H1 (cell line): ENCODE results near the gene C1D. TPM values are rescaled to one million over a fixed set of nuclear protein-coding genes. Genes with fewer than 3 reads are reported as not detected.

Experiments
- CHD7 ChIP-seq: fragments of 300-600 bp; sonication (generic); IDR thresholded peaks from 2 replicates; pipeline ENCODE4 v1.7.1; 2012; ENCODE audit warnings: low read length, moderate library complexity, mild to moderate bottlenecking, inconsistent platforms; ENCODE audit not compliant: insufficient replicate concordance
- JUN ChIP-seq: IDR thresholded peaks from 2 replicates; pipeline ENCODE4 v1.6.1; 2011; ENCODE audit warnings: low read depth, mild to moderate bottlenecking, improper control_type of control experiment, low read length
- polyA plus RNA-seq, 7 experiments: library from polyadenylated mRNA; depleted of rRNA in 3 of 7; stranded (reverse) in 5 of 7; unstranded in 2 of 7; fragments of >200 nt in 5 of 7; fragments of 200-250 nt in 2 of 7; gene quantifications; 1 replicate in 5 of 7; 2 replicates in 1 of 7; 4 replicates in 1 of 7; pipeline versions ENCODE4 v1.2.1 to v1.2.3, GENCODE V29; 2011 to 2013; ENCODE audit warnings: missing spikeins in 2 of 7, mixed read lengths in 2 of 7
- total RNA-seq: library from RNA; stranded (reverse); fragmentation: NEBNext Ultra II Directional; extraction: Animal tissue kit (Norgen Biotek cat#: 25700); gene quantifications from 2 replicates; pipeline ENCODE4 v1.2.1, GENCODE V29; 2021

C1D gene
- total and polyA plus RNA-seq, 2 of the 8 experiments (the other 6 are each of a cell fraction or from before 2014, with no cell fraction given) = 17.5 to 24.1 TPM

GRCh38 chr2:67994716-67995115 is 68.1 kb downstream of the C1D start (continued):
- TF ChIP-seq CHD7 = no peak
- no peak for TF ChIP-seq JUN
